OCI-LY1 (cell line): ENCODE measurements around the gene ZNF384.

Experiments
- H2AFZ ChIP-seq: fragments of 200-600 bp; sonication (generic), shearing (Covaris generic); 2 replicates; pipeline ENCODE4 v1.6.0; 2014; ENCODE audit warnings: antibody characterized with exemption, mild to moderate bottlenecking, low read length
- H3F3A ChIP-seq: fragments of 200-600 bp; sonication (generic), shearing (Covaris generic); 2 replicates; pipeline ENCODE4 v1.6.0; 2014; ENCODE audit warnings: mild to moderate bottlenecking, antibody characterized with exemption, low read length, moderate library complexity; ENCODE audit not compliant: insufficient read depth
- H3K27ac ChIP-seq: fragments of 200-600 bp; sonication (generic); 2 replicates; pipeline ENCODE4 v1.5.1; 2014; ENCODE audit warnings: low read length, mixed run types, mild to moderate bottlenecking, low read depth; ENCODE audit not compliant: poor library complexity, severe bottlenecking
- H3K27me3 ChIP-seq: fragments of 200-600 bp; sonication (generic); 2 replicates; pipeline ENCODE4 v1.6.0; 2014; ENCODE audit warnings: antibody characterized with exemption, mild to moderate bottlenecking, low read length, moderate library complexity; ENCODE audit not compliant: insufficient read depth
- H3K36me3 ChIP-seq: fragments of 200-600 bp; sonication (generic); 2 replicates; pipeline ENCODE4 v1.6.1; 2014; ENCODE audit warnings: mild to moderate bottlenecking, antibody characterized with exemption, low read length, moderate library complexity, mixed read lengths; ENCODE audit not compliant: insufficient read depth
- H3K4me1 ChIP-seq: fragments of 200-600 bp; sonication (generic); 2 replicates; pipeline ENCODE4 v1.5.1; 2014; ENCODE audit warnings: mild to moderate bottlenecking, low read length, moderate library complexity; ENCODE audit not compliant: insufficient read depth, severe bottlenecking
- H3K4me2 ChIP-seq: fragments of 200-600 bp; sonication (generic), shearing (Covaris generic); 2 replicates; pipeline ENCODE4 v1.6.1; 2014; ENCODE audit warnings: low read length
- H3K4me3 ChIP-seq: fragments of 200-600 bp; sonication (generic); 2 replicates; pipeline ENCODE4 v1.5.1; 2014; ENCODE audit warnings: low read length, low read depth, mild to moderate bottlenecking, mixed read lengths; ENCODE audit not compliant: poor library complexity, severe bottlenecking
- H3K79me2 ChIP-seq: fragments of 200-600 bp; shearing (Covaris generic); 2 replicates; pipeline ENCODE4 v1.6.1; 2016; ENCODE audit warnings: mixed run types, low read length, mixed read lengths; ENCODE audit not compliant: insufficient read depth
- H3K9ac ChIP-seq: fragments of 200-600 bp; sonication (generic), shearing (Covaris generic); 2 replicates; pipeline ENCODE4 v1.6.1; 2014; ENCODE audit warnings: mild to moderate bottlenecking, low read length, mixed read lengths
- H3K9me2 ChIP-seq: fragments of 200-600 bp; sonication (generic), shearing (Covaris generic); 2 replicates; pipeline ENCODE4 v1.6.1; 2014; ENCODE audit warnings: low read depth, mild to moderate bottlenecking, low read length, mixed read lengths
- H3K9me3 ChIP-seq: fragments of 200-600 bp; shearing (Covaris generic); 2 replicates; pipeline ENCODE4 v1.6.1; 2014; ENCODE audit warnings: low read length, mixed read lengths
- H4K20me1 ChIP-seq: fragments of 200-600 bp; sonication (generic), shearing (Covaris generic); 2 replicates; pipeline ENCODE4 v1.6.0; 2016; ENCODE audit warnings: mild to moderate bottlenecking, low read length; ENCODE audit not compliant: insufficient read depth
- CTCF ChIP-seq: fragments of 200-600 bp; sonication (generic), shearing (Covaris generic); IDR thresholded peaks from 2 replicates; pipeline ENCODE4 v1.5.1; 2017; ENCODE audit warnings: mild to moderate bottlenecking, antibody characterized with exemption, low read length, moderate library complexity, mixed read lengths
- EZH2 ChIP-seq: fragments of 200-600 bp; sonication (generic), shearing (Covaris generic); IDR thresholded peaks from 2 replicates; pipeline ENCODE4 v1.8.0; 2017; ENCODE audit warnings: borderline replicate concordance, mixed run types, mild to moderate bottlenecking, antibody characterized with exemption, low read length, moderate library complexity, mixed read lengths

The ZNF384 gene

GRCh38 chr12:6662906-6663742 lies 26.1 kb downstream of the ZNF384 start, which contains the start of gene ING4:
Gene ING4, minus strand, starts transcription at chr12:6663119. Its CDS starts 18 bp downstream, at chr12:6663101.
- H2AFZ ChIP-seq = peak within 1 kb of the TSS; percentile 42; the same call in 1 of the 2 replicates
- no peak for TF ChIP-seq EZH2
- no peak for TF ChIP-seq CTCF
- peak within 1 kb of the TSS; percentile 76 for H3K4me3 ChIP-seq
- H3F3A ChIP-seq = no peaks in the 10 kb centered on the region
- H3K4me1 ChIP-seq = peaks cover 19% of the 10 kb centered on the region
- no peaks in the 10 kb centered on the region for H4K20me1 ChIP-seq
- H3K27me3 ChIP-seq = no peaks in the 10 kb centered on the region
- no peaks in the 10 kb centered on the region for H3K9me2 ChIP-seq
- peak within 1 kb of the TSS; percentile 28 for H3K27ac ChIP-seq
- no peaks in the 10 kb centered on the region for H3K9me3 ChIP-seq
- peak within 1 kb of the TSS; percentile 65 for H3K9ac ChIP-seq
- peaks cover 9% of the 10 kb centered on the region for H3K79me2 ChIP-seq
- H3K4me2 ChIP-seq = peak within 1 kb of the TSS; percentile 94
- H3K36me3 ChIP-seq = peaks cover 22% of the 10 kb centered on the region

GRCh38 chr12:6662602-6662905 lies 26.6 kb downstream of the ZNF384 start:
- Histone ChIP-seq H3K36me3 (peaks cover 16% of the 10 kb centered on the region), H3K9me2 (no peaks in the 10 kb centered on the region), H3K27me3 (no peaks in the 10 kb centered on the region), H3K9ac (peak overlapping the region; percentile 65), H3F3A (no peaks in the 10 kb centered on the region), H3K79me2 (peaks cover 9% of the 10 kb centered on the region), H3K4me3 (peak overlapping the region; percentile 76), H2AFZ (no peak overlapping the region), H3K4me1 (peaks cover 19% of the 10 kb centered on the region), H3K9me3 (no peaks in the 10 kb centered on the region), H3K27ac (no peak overlapping the region), H4K20me1 (no peaks in the 10 kb centered on the region), H3K4me2 (peak overlapping the region; percentile 94)
- TF ChIP-seq CTCF (no peak), EZH2 (no peak)

- no peak overlapping the region for H3K27ac ChIP-seq
- H3K4me1 ChIP-seq = no peaks in the 10 kb centered on the region
- no peak for TF ChIP-seq EZH2
- TF ChIP-seq CTCF = no peak
- peaks cover 48% of the 10 kb centered on the region for H3K36me3 ChIP-seq
- H3K79me2 ChIP-seq = no peaks in the 10 kb centered on the region
- H3K9ac ChIP-seq = no peak overlapping the region
- H2AFZ ChIP-seq = no peak overlapping the region
- no peaks in the 10 kb centered on the region for H3K9me3 ChIP-seq
- no peaks in the 10 kb centered on the region for H3F3A ChIP-seq
- H4K20me1 ChIP-seq = no peaks in the 10 kb centered on the region
- no peak overlapping the region for H3K4me3 ChIP-seq
- no peak overlapping the region for H3K4me2 ChIP-seq
- no peaks in the 10 kb centered on the region for H3K27me3 ChIP-seq
- H3K9me2 ChIP-seq = no peaks in the 10 kb centered on the region
Measured at GRCh38 chr12:6653987-6654386, 35.2 kb downstream of the ZNF384 start.
